DND-41 (cell line): ENCODE measurements around the gene ZNF48.
A peak's percentile ranks its signal among the peaks of the same experiment; 100 is the strongest.

Experiments
- ATAC-seq: fragments of 200-7000 bp; cut with Tn5 transposase; 3 replicates; pipeline ENCODE4 v1.9.1; 2021; ENCODE audit warnings: low read depth; ENCODE audit not compliant: insufficient read depth
- DNase-seq: peaks from one replicate; pipeline ENCODE4 v3.0.0-alpha.2; 2020
- H2AFZ ChIP-seq: 2 replicates; pipeline ENCODE4 v1.6.0; 2012; ENCODE audit warnings: low read depth, low read length
- H3K27ac ChIP-seq: 2 replicates; pipeline ENCODE4 v1.5.1; 2012; ENCODE audit warnings: low read length, inconsistent platforms
- H3K27me3 ChIP-seq: fragments of 200-600 bp; sonication (generic); 2 replicates; pipeline ENCODE4 v1.6.0; 2012; ENCODE audit warnings: low read length, mild to moderate bottlenecking, inconsistent platforms; ENCODE audit not compliant: insufficient read depth, poor library complexity
- H3K36me3 ChIP-seq: 2 replicates; pipeline ENCODE4 v1.5.1; 2012; ENCODE audit warnings: low read length, inconsistent platforms; ENCODE audit not compliant: insufficient read depth
- H3K4me1 ChIP-seq: 2 replicates; pipeline ENCODE4 v1.5.1; 2012; ENCODE audit warnings: mild to moderate bottlenecking, low read length; ENCODE audit not compliant: insufficient read depth
- H3K4me2 ChIP-seq: 2 replicates; pipeline ENCODE4 v1.6.0; 2012; ENCODE audit warnings: mild to moderate bottlenecking, moderate library complexity, low read length, inconsistent platforms; ENCODE audit not compliant: insufficient read depth
- H3K4me3 ChIP-seq, 2 experiments: fragments of 200-600 bp in 1 of 2; shearing (Covaris generic) in 1 of 2; 2 replicates each; pipeline ENCODE4 v1.5.1; 2012 to 2016; ENCODE audit warnings: inconsistent platforms in 2 of 2, low read length in 2 of 2, mild to moderate bottlenecking in 2 of 2, low read depth in 1 of 2, moderate library complexity in 1 of 2
- H3K79me2 ChIP-seq: 2 replicates; pipeline ENCODE4 v1.6.0; 2012; ENCODE audit warnings: low read length, inconsistent platforms; ENCODE audit not compliant: insufficient read depth
- H3K9ac ChIP-seq: 2 replicates; pipeline ENCODE4 v1.6.0; 2012; ENCODE audit warnings: low read depth, mild to moderate bottlenecking, inconsistent platforms, low read length, moderate library complexity
- H3K9me3 ChIP-seq: 2 replicates; pipeline ENCODE4 v1.5.1; 2012; ENCODE audit warnings: low read length, moderate library complexity, mild to moderate bottlenecking, inconsistent platforms; ENCODE audit not compliant: insufficient read depth, severe bottlenecking
- H4K20me1 ChIP-seq: 2 replicates; pipeline ENCODE4 v1.6.0; 2012; ENCODE audit warnings: low read length; ENCODE audit not compliant: insufficient read depth
- CTCF ChIP-seq: IDR thresholded peaks from 2 replicates; pipeline ENCODE4 v1.5.1; 2012; ENCODE audit warnings: borderline replicate concordance, low read length, moderate library complexity, mild to moderate bottlenecking; ENCODE audit not compliant: poor library complexity, severe bottlenecking; ENCODE audit errors: extremely low read depth
- EZH2 ChIP-seq: IDR thresholded peaks from 3 replicates; pipeline ENCODE4 v1.6.1; 2012; ENCODE audit warnings: borderline replicate concordance, low read depth, mild to moderate bottlenecking, moderate library complexity, low read length, inconsistent platforms; ENCODE audit not compliant: severe bottlenecking

Gene ZNF48

GRCh38 chr16:30353438-30354129 lies 41.6 kb upstream of the ZNF48 start:
- H3K4me1 ChIP-seq: peaks cover 45% of the 10 kb centered on the region
- no peak for DNase-seq
- peak overlapping the region in 1 of 2 experiments; percentile 99; a peak in 2 of 4 replicates for H3K4me3 ChIP-seq
- H2AFZ ChIP-seq: no peak overlapping the region
- H3K27ac ChIP-seq: peak overlapping the region; percentile 95; the same call in 1 of the 2 replicates
- TF ChIP-seq EZH2 (no peak), CTCF (no peak)
- no peak for ATAC-seq
- H3K36me3 ChIP-seq: peaks cover 64% of the 10 kb centered on the region
- H4K20me1 ChIP-seq: peaks cover 25% of the 10 kb centered on the region
- peak overlapping the region; percentile 87 for H3K9ac ChIP-seq
- no peaks in the 10 kb centered on the region for H3K9me3 ChIP-seq
- H3K79me2 ChIP-seq: peaks cover 32% of the 10 kb centered on the region
- peak overlapping the region; percentile 99 for H3K4me2 ChIP-seq
- no peaks in the 10 kb centered on the region for H3K27me3 ChIP-seq

- peak; percentile 49 for ATAC-seq
- Histone ChIP-seq H4K20me1 (peaks cover 26% of the 10 kb centered on the region), H3K9ac (peak overlapping the region; percentile 87), H3K4me2 (peak overlapping the region; percentile 99), H3K27me3 (no peaks in the 10 kb centered on the region), H3K9me3 (no peaks in the 10 kb centered on the region), H3K36me3 (peaks cover 74% of the 10 kb centered on the region), H2AFZ (peak overlapping the region; percentile 98), H3K79me2 (peaks cover 36% of the 10 kb centered on the region), H3K4me3 (peak overlapping the region; percentile 97 to 99), H3K4me1 (peaks cover 45% of the 10 kb centered on the region), H3K27ac (peak overlapping the region; percentile 95)
- no peak for DNase-seq
- TF ChIP-seq EZH2: no peak
- TF ChIP-seq CTCF: no peak
These were observed 40.6 kb upstream of the ZNF48 start for GRCh38 chr16:30354423-30355143.

GRCh38 chr16:30355144-30355953 lies 39.9 kb upstream of the ZNF48 start, which contains the start of gene CD2BP2:
Gene CD2BP2, minus strand, starts transcription at chr16:30355308. Its CDS starts 627 bp downstream, at chr16:30354681.
- Histone ChIP-seq H3K27ac (peak within 1 kb of the TSS; percentile 95), H3K4me3 (peak within 1 kb of the TSS; percentile 97 to 99), H3K4me2 (peak within 1 kb of the TSS; percentile 99), H4K20me1 (peaks cover 28% of the 10 kb centered on the region), H3K27me3 (no peaks in the 10 kb centered on the region), H3K9ac (peak within 1 kb of the TSS; percentile 87), H3K79me2 (peaks cover 38% of the 10 kb centered on the region), H3K9me3 (no peaks in the 10 kb centered on the region), H3K36me3 (peaks cover 79% of the 10 kb centered on the region), H2AFZ (peak within 1 kb of the TSS; percentile 98), H3K4me1 (peaks cover 45% of the 10 kb centered on the region)
- ATAC-seq (peak; percentile 93), DNase-seq (peak; percentile 94)
- no peak for TF ChIP-seq CTCF
- no peak for TF ChIP-seq EZH2
